RWPE2 (cell line): ENCODE measurements around the gene CCDC91.

Experiments
- ATAC-seq: fragments of 200-7000 bp; cut with Tn5 transposase; 3 replicates; pipeline ENCODE4 v1.9.1; 2021; ENCODE audit warnings: low read depth
- DNase-seq: peaks from one replicate; pipeline ENCODE4 v3.0.0-alpha.2; 2020; ENCODE audit warnings: low spot score
- H3K27ac ChIP-seq: fragments of 450-650 bp; 2 replicates; pipeline ENCODE4 v1.5.1; 2017; ENCODE audit warnings: mild to moderate bottlenecking; ENCODE audit not compliant: poor library complexity, severe bottlenecking
- H3K27me3 ChIP-seq: fragments of 250-450 bp; sonication (Bioruptor Pico); 2 replicates; pipeline ENCODE4 v1.5.1; 2021; ENCODE audit warnings: mild to moderate bottlenecking, moderate library complexity; ENCODE audit not compliant: insufficient read depth, poor library complexity, severe bottlenecking
- H3K36me3 ChIP-seq: fragments of 250-450 bp; sonication (Bioruptor Pico); 2 replicates; pipeline ENCODE4 v1.5.1; 2020; ENCODE audit warnings: low read depth, mild to moderate bottlenecking, moderate library complexity
- H3K4me1 ChIP-seq: fragments of 250-450 bp; sonication (Bioruptor Pico); 2 replicates; pipeline ENCODE4 v1.5.1; 2021; ENCODE audit warnings: mild to moderate bottlenecking, moderate library complexity; ENCODE audit not compliant: insufficient read depth, poor library complexity, severe bottlenecking
- H3K4me3 ChIP-seq: fragments of 250-450 bp; sonication (Bioruptor Pico); 2 replicates; pipeline ENCODE4 v1.5.1; 2021; ENCODE audit warnings: mild to moderate bottlenecking, moderate library complexity; ENCODE audit not compliant: severe bottlenecking
- H3K9me3 ChIP-seq: fragments of 250-450 bp; sonication (Bioruptor Pico); 2 replicates; pipeline ENCODE4 v1.5.1; 2021; ENCODE audit warnings: mild to moderate bottlenecking, moderate library complexity; ENCODE audit not compliant: severe bottlenecking
- CTCF ChIP-seq: fragments of 450-650 bp; IDR thresholded peaks from one replicate; pipeline ENCODE4 v1.5.1; 2017; ENCODE audit warnings: mild to moderate bottlenecking, moderate library complexity; ENCODE audit not compliant: poor library complexity, severe bottlenecking

Gene CCDC91

GRCh38 chr12:28290262-28290661, 100.0 kb downstream of the CCDC91 start:
- no peaks in the 10 kb centered on the region for H3K36me3 ChIP-seq
- TF ChIP-seq CTCF: no peak
- no peaks in the 10 kb centered on the region for H3K27me3 ChIP-seq
- H3K27ac ChIP-seq: no peak overlapping the region
- no peaks in the 10 kb centered on the region for H3K4me1 ChIP-seq
- no peak overlapping the region for H3K4me3 ChIP-seq
- no peaks in the 10 kb centered on the region for H3K9me3 ChIP-seq
- no peak for ATAC-seq
- no peak for DNase-seq

- no peak for ATAC-seq
- H3K27ac ChIP-seq: no peak overlapping the region
- no peak for DNase-seq
- H3K4me1 ChIP-seq: no peaks in the 10 kb centered on the region
- H3K9me3 ChIP-seq: no peaks in the 10 kb centered on the region
- no peak for TF ChIP-seq CTCF
- H3K27me3 ChIP-seq: no peaks in the 10 kb centered on the region
- no peak overlapping the region for H3K4me3 ChIP-seq
- H3K36me3 ChIP-seq: no peaks in the 10 kb centered on the region
Observed at GRCh38 chr12:28292699-28293098, 102.4 kb downstream of the CCDC91 start.

- Histone ChIP-seq H3K27me3 (no peaks in the 10 kb centered on the region), H3K9me3 (no peaks in the 10 kb centered on the region), H3K4me1 (no peaks in the 10 kb centered on the region), H3K4me3 (no peak overlapping the region), H3K36me3 (no peaks in the 10 kb centered on the region), H3K27ac (no peak overlapping the region)
- ATAC-seq: no peak
- no peak for TF ChIP-seq CTCF
- no peak for DNase-seq
Observed at GRCh38 chr12:28294300-28294699, 104.0 kb downstream of the CCDC91 start.

- H3K4me3 ChIP-seq: no peak overlapping the region
- H3K4me1 ChIP-seq: no peaks in the 10 kb centered on the region
- no peaks in the 10 kb centered on the region for H3K27me3 ChIP-seq
- ATAC-seq: no peak
- no peak for TF ChIP-seq CTCF
- no peaks in the 10 kb centered on the region for H3K9me3 ChIP-seq
- DNase-seq: no peak
- no peak overlapping the region for H3K27ac ChIP-seq
- no peaks in the 10 kb centered on the region for H3K36me3 ChIP-seq
Observed at GRCh38 chr12:28296287-28296686, 106.0 kb downstream of the CCDC91 start.

- Histone ChIP-seq H3K27me3 (no peaks in the 10 kb centered on the region), H3K27ac (no peak overlapping the region), H3K36me3 (no peaks in the 10 kb centered on the region), H3K4me1 (no peaks in the 10 kb centered on the region), H3K4me3 (no peak overlapping the region), H3K9me3 (no peaks in the 10 kb centered on the region)
- ATAC-seq (no peak), DNase-seq (no peak)
- TF ChIP-seq CTCF: no peak
Observed at GRCh38 chr12:28303192-28303591, 112.9 kb downstream of the CCDC91 start.
